TTC549 (cell line): ENCODE results near the gene PLAGL2.

Experiments
- FAIRE-seq: peaks from 2 replicates; lab custom pipeline; 2012; peaks lifted over from hg19 to GRCh38; lab: Jason Lieb, UNC

PLAGL2 gene

GRCh38 chr20:32230707-32231106 lies 23.2 kb upstream of the PLAGL2 start:
- FAIRE-seq = no peak

DNA sequence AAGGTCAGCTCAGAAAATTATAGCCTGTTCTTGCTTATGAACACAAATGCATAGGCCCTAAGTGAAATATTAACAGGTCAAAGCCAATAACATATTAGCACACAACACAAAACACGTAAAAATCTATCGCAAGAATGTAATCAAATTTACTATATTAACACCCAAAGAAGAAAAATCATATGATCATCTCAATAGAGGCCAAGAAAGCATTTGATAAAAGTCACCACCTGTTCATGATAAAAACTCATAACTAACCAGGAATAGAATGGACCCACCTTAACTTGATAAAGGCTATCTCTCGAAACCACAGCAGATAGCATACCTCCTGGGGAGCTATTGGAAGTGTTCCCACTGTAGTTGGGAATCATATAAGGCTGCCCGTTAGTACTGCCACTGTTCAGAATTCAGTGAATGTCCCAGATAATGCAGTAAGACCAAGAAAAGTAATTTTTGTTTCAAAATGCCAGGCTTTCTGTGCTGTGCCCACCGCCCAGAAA lies 21.8 kb upstream of the PLAGL2 start:
- no peak for FAIRE-seq

GRCh38 chr20:32227744-32228688 lies 20.5 kb upstream of the PLAGL2 start:
- FAIRE-seq = no peak

GRCh38 chr20:32227306-32227705 lies 19.8 kb upstream of the PLAGL2 start:
- no peak for FAIRE-seq

DNA sequence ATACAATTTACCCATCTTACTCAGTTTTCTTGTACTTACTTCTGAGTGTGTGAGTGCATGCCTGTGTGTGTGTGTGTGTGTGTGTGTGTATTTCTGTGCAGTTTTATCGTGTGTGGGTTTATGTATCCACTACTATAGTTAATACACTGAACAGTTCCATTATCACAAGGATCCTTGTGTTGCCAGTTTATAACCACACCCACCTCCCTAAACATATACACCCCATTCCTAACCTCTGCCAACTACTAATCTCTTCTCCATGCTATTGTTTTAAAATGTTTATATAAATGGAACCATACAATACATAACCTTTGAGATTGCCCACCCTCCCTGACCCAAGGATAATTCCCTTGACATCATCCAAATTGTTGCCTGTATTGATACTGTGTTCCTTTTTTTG lies 18.8 kb upstream of the PLAGL2 start:
- FAIRE-seq = no peak

DNA sequence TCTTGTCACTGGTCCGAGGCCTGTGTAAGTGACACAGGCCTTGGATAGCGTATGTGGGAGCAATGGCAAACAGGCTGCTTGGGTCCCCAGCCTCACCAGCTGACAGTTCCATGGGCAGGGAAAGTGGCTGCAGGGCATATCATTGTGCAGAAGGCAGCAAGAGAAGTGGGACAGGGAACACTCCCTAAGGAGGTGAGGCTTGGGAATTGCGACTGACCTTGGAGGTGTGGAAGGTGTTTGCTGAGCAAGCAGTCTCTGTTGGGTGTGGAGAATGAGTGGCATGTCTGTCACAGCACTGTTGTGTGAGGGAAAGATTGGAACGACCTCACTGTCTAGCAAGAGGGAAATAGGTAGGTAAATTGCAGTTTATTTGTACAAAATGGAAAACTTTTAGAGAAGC lies 16.9 kb upstream of the PLAGL2 start:
- no peak for FAIRE-seq

DNA sequence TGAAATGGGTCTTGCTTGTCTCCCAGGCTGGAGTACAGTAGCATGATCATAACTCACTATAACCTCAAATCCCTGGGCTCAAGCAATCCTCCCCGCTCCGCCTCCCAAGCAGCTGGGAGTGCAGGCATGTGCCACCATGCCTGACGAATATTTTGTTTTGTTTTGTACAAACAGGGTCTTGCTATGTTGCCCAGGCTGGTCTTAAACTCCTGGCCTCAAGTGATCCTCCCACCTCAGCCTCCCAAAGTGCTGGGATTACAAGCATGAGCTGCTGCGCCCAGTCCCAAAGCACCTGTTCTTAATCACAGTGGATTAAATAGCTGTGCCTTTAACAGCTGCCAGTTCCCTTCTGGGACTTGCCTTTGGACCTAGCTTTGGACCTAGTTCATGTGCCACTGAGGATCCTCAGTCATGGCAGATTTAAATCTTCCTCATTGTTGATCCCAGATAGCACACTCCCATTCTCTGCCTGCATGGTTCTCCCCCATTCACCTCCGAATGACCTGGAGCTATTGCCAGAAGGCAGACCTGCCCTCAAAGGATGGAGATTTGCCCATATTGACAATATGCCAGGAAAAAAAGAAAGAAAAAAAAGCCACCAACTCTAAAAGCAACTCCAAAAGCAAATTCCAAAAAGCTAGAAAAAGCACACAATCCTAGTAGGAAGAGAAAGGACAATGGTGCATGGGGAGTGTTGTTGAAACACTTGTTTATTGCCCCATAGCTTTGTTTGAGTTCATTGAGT lies 10.8 kb upstream of the PLAGL2 start:
- FAIRE-seq = no peak

DNA sequence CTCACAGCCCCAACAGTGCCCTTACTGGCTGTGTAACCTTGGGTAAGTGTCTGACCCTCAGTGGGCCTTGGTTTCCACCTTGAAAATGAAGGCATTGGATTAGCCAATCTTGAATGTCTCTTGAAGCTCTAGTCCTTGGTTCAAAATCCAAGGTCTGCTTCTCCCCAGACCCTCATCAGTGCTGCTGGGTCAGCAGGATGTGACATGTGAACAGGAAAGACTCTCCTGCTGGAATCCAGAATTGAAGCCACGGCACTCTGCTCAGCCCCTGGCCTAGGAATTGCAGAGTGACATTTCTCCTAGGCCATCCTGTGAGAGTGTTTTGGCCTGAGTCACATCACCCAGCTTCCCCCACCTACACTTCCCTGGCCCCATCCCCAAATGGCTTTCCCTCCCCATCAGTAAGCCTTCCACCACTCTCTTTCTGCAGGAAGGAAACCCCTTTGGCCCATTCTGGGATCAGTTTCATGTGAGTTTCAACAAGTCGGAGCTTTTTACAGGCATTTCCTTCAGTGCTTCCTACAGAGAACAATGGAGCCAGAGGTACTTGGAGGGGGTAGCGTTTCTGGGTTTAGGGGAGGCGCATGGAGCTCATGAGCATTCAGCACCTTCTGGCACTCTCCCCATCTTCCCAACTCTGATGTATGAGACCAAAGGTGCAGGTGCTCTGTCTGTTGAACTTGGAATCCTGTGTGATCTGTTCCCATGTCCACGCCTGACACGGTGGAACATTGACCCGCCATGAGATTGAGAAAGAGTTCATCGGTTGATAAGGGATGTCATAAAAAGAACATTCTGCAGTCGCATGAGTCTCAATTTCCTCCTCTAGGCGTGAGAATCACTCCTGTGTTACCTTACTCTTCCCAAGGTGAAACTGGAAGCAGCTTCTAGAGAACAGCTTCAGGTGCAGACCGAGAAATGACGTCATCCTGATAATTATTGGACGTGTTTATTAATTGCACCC lies 8.9 kb upstream of the PLAGL2 start:
- FAIRE-seq = no peak

DNA sequence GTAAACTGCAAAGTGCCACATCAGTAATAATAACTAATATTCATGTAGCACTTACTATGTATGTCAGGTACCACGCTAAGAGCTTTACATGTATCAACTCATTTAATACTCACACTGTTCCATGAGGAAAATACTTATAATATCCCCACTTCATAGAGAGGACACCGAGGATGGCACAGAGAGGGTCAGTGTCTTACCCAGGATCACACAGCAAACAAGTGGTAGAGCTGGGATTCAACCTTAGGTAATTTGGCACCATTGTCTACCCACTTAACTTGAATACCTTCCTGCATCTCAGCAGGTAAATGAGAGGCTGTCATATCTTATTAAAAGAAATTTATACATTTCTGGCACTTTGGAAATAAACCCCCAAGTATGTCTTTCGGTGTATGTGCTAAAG lies 8.2 kb upstream of the PLAGL2 start:
- FAIRE-seq = no peak

DNA sequence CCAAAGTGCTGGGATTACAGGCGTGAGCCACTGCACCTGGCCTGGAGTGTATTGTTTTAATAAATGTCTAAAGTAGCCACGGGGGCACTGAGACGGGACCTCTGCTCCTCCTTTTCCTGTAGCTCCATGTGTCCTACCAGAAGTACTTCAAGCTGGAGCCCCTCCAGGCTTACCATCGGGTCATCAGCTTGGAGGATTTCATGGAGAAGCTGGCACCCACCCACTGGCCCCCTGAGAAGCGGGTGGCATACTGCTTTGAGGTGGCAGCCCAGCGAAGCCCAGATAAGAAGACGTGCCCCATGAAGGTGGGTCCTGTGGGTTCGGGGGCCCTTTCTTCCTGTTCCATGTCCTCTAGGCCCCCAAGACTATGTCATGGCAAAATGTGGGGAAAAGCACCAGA lies 7.6 kb upstream of the PLAGL2 start:
- no peak for FAIRE-seq

- FAIRE-seq = no peak
Measured at GRCh38 chr20:32213870-32214269, 6.3 kb upstream of the PLAGL2 start.

- FAIRE-seq = no peak
Measured at GRCh38 chr20:32209850-32210605, 2.5 kb upstream of the PLAGL2 start.

DNA sequence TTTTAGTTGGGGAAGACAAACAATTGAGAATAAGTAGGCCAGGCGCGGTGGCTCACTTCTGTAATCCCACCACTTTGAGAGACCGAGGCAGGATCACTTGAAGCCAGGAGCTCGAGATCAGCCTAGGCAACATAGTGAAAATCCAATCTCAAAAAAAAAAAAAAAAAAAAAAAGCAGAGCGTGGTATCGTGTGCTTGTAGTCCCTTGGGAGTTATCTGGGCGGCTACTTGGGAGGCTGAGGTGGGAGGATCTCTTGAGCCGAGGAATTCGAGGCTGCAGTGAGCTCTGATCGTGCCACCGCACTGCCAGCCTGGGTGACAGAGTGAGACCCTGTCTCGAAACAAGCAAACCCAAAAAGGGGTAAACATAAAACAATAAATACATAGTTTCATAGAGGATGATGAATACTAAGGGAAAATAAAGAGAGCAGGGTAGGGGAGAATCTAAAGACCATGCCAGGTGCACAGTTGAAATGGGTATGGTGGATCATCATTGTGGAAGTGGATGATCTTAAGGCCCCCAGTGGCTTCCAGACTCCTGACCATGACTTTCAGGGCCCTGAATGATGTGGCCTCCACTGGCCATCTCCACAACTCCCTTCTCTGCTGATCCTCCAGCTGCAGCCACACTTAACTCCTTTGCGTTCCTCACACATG lies 1.1 kb upstream of the PLAGL2 start:
- no peak for FAIRE-seq

DNA sequence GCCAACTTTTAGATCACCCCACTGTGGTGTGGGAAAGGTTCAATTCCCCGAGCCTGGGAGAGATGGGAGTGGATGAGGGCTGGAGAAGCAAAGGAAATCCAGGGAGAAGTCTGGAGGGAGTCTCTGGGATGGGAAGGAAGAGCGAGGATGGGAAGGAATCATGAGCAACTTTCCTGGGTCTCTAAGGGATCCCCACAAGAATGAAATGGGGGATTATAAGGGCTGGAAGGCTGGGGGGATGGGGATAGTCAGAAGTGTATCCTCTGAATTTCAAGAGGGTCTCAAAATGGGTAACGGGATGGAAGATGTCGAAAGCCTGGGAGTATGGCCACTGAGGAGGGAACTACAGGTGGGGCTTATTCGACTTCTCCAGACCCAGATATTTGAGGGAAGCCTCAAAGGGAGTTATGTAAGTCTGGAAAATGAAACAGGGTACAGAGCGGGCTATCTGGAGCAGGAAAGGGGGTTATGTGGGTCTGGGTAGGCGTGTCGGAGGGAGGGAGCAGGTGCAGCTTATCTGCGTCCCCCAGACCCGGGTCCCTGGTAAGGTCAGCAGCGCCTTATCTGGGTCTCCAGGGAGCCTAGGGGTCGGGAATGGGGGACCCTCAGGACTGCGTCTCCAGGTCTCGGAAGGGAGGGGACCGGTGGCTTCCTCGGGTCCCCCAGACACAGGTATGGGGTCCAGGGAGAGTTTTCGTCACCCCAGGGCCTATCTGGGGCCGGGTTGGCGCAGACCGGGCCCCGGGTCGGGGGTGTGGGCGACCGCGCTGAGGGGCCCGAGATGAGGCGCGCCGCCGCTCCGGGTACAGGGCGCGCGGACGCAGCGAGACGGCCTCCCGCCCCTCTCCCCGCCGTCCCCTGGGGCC lies 550 bp downstream of the PLAGL2 start:
- no peak for FAIRE-seq

- no peak for FAIRE-seq
Measured at GRCh38 chr20:32205843-32206759, 1.4 kb downstream of the PLAGL2 start.

- no peak for FAIRE-seq
Measured at GRCh38 chr20:32205110-32205842, 2.3 kb downstream of the PLAGL2 start.

DNA sequence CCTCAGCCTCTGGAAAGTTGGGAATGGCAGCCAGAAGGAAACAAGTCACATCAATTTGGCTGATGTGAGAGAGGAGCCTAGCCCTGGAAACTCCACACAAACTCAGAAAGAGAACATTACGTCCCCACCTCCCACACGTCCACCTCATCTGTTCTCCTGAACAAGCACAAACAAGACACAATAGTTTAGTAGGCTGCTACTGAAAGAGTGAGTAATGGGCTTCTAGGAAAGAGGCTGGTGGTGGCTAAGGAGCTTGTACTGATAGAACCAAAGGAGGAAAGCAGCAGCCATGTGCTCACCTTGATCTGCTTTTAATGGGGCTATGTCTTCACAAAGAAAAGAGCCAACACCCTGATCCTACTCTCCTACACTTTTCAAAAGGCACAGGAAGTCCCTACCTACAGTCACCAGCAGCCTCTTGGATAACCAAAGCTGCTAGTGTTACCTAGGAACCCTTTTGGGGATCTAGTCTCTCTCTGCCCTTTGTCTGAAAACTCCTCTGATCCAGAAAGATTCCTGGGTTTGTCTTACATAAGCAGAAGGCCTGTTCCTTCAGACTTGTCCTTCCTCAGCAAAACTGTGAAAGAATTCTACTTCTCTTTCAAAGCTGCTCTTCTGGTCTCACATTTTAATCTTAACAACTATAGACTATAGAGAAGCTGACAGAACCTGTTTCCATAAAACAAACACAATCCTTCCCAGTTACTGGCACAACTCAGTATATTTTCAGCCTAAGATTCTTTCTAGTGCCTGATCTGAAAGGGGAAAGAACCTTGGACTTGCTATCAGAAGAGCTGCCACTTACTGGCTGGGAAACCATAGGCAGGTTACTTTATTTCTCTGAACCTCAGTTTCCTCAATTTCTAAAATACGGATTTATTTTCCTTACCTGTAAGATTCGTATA lies 3.1 kb downstream of the PLAGL2 start:
- no peak for FAIRE-seq
